Measurements from ENCODE around the gene PCDHGA6. TPM values are rescaled to one million over a fixed set of nuclear protein-coding genes. Genes with fewer than 3 reads are reported as not detected.
A peak's percentile ranks its signal among the peaks of the same experiment; 100 is the strongest.

The PCDHGA6 gene
- total and polyA plus RNA-seq, 7 donors, result 0.03 to 2.5 (median 1.3) TPM

- Histone ChIP-seq H3K27me3 (ENCODE audit: insufficient read depth in 3 of 3, low read length in 2 of 3) (peaks cover 0 to 37% (median 6%) of the 10 kb centered on the region in 3 donors), H3K9me3 (peaks cover 9% of the 10 kb centered on the region), H3K36me3 (ENCODE audit: insufficient read depth in 1 of 2, low read depth in 1 of 2) (no peaks in the 10 kb centered on the region), H3K4me1 (no peaks in the 10 kb centered on the region), H3K27ac (no peak overlapping the region), H3K4me3 (peak overlapping the region; percentile 66)
- no peak for DNase-seq
- no peak for TF ChIP-seq CTCF (IDR thresholded peaks at IDR 0.05)
- 43 to 49% (median 44%) methylated on average over 74 of the region's 74 CpGs for WGBS, 3 donors
- intact Hi-C loops (cut with DNase I), result loop anchor here (5.0 kb wide), 2 partner anchors 138 to 143 kb away; no protein-coding TSS in a partner anchor
- no peak for ATAC-seq
Observed at GRCh38 chr5:141419074-141419880, 45.6 kb downstream of the PCDHGA6 start.

- ATAC-seq (peak; percentile 49 to 73 (median 66)), DNase-seq (peak in 1 of 2 donors; percentile 29)
- H3K36me3 ChIP-seq (ENCODE audit: insufficient read depth in 1 of 2, low read depth in 1 of 2), result no peaks in the 10 kb centered on the region
- intact Hi-C loops (cut with DNase I), result loop anchor here in 1 of 2 donors (5.0 kb wide), 1 partner anchor 101 kb away; no protein-coding TSS in a partner anchor
- 20 to 22% (median 22%) methylated on average over 42 of the region's 42 CpGs for WGBS, 3 donors
- H3K27ac ChIP-seq, result peak within 1 kb of the TSS; percentile 7
- H3K4me3 ChIP-seq, result peak within 1 kb of the TSS; percentile 66
- peaks cover 9% of the 10 kb centered on the region for H3K9me3 ChIP-seq
- peaks cover 0 to 29% (median 6%) of the 10 kb centered on the region in 3 donors for H3K27me3 ChIP-seq (ENCODE audit: insufficient read depth in 3 of 3, low read length in 2 of 3)
- H3K4me1 ChIP-seq, result no peaks in the 10 kb centered on the region
- peak; percentile 68 for TF ChIP-seq CTCF (IDR thresholded peaks at IDR 0.05)
Observed at GRCh38 chr5:141420855-141421488, 47.3 kb downstream of the PCDHGA6 start, which contains the start of gene PCDHGA11. Gene PCDHGA11, plus strand, starts transcription at chr5:141421051. Its CDS starts 177 bp downstream, at chr5:141421228.

GRCh38 chr5:141421489-141421855 lies 47.8 kb downstream of the PCDHGA6 start:
- no peak for TF ChIP-seq CTCF (IDR thresholded peaks at IDR 0.05)
- H3K27ac ChIP-seq, result peak overlapping the region; percentile 7
- peaks cover 0 to 28% (median 6%) of the 10 kb centered on the region in 3 donors for H3K27me3 ChIP-seq (ENCODE audit: insufficient read depth in 3 of 3, low read length in 2 of 3)
- peaks cover 9% of the 10 kb centered on the region for H3K9me3 ChIP-seq
- peak overlapping the region; percentile 66 for H3K4me3 ChIP-seq
- ATAC-seq, result no peak
- 21 to 24% (median 23%) methylated on average over 13 of the region's 13 CpGs for WGBS, 3 donors
- no peak for DNase-seq
- no peaks in the 10 kb centered on the region for H3K4me1 ChIP-seq
- no peaks in the 10 kb centered on the region for H3K36me3 ChIP-seq (ENCODE audit: insufficient read depth in 1 of 2, low read depth in 1 of 2)
- intact Hi-C loops (cut with DNase I), result loop anchor here in 1 of 2 donors (5.0 kb wide), 1 partner anchor 101 kb away; no protein-coding TSS in a partner anchor

- ATAC-seq (no peak), DNase-seq (no peak)
- intact Hi-C loops (cut with DNase I), result loop anchor here in 1 of 2 donors (5.0 kb wide), 1 partner anchor 99 kb away; no protein-coding TSS in a partner anchor
- no peaks in the 10 kb centered on the region for H3K36me3 ChIP-seq (ENCODE audit: insufficient read depth in 1 of 2, low read depth in 1 of 2)
- WGBS, 3 donors, result 37 to 46% (median 42%) methylated on average over 35 to 42 of the region's 42 CpGs
- no peak for TF ChIP-seq CTCF (IDR thresholded peaks at IDR 0.05)
- H3K4me3 ChIP-seq, result peak overlapping the region; percentile 20
- H3K4me1 ChIP-seq, result no peaks in the 10 kb centered on the region
- peaks cover 15% of the 10 kb centered on the region for H3K9me3 ChIP-seq
- peaks cover 0 to 28% (median 12%) of the 10 kb centered on the region in 3 donors for H3K27me3 ChIP-seq (ENCODE audit: insufficient read depth in 3 of 3, low read length in 2 of 3)
- H3K27ac ChIP-seq, result no peak overlapping the region
Observed at GRCh38 chr5:141422742-141423291, 49.1 kb downstream of the PCDHGA6 start.
